ENCODE measurements around the gene ZFHX3. TPM values are rescaled to one million over a fixed set of nuclear protein-coding genes. Genes with fewer than 3 reads are reported as not detected.

ZFHX3 gene
- total and polyA plus RNA-seq, 3 donors from 2014 or later: 3.3 to 19.9 (median 15.7) TPM

GRCh38 chr16:72903176-72903575, 144.8 kb downstream of the ZFHX3 start:
- H3K27ac ChIP-seq: no peak overlapping the region
- 89 to 90% methylated on average over 6 of the region's 6 CpGs for WGBS, 2 donors

GRCh38 chr16:72902206-72902605, 145.7 kb downstream of the ZFHX3 start:
- DNase-seq: no peak
- no peak overlapping the region for H3K27ac ChIP-seq
- no peak overlapping the region for H3K4me3 ChIP-seq
- intact Hi-C loops (cut with DNase I; ENCODE audit: low total_unique reads): no loop called here
- no peaks in the 10 kb centered on the region for H3K9me3 ChIP-seq
- H3K27me3 ChIP-seq: no peaks in the 10 kb centered on the region
- no peak for TF ChIP-seq CTCF (IDR thresholded peaks at IDR 0.05)
- TF ChIP-seq POLR2A (IDR thresholded peaks at IDR 0.05): no peak
- WGBS, 2 donors: 87 to 88% methylated on average over 7 of the region's 7 CpGs
- peaks cover 3% of the 10 kb centered on the region for H3K4me1 ChIP-seq
- H3K36me3 ChIP-seq (ENCODE audit: low read depth, missing control alignments): no peaks in the 10 kb centered on the region

More at GRCh38 chr16:72903176-72903575, 144.8 kb downstream of the ZFHX3 start:
- H3K9me3 ChIP-seq: no peaks in the 10 kb centered on the region
- DNase-seq: no peak
- no peaks in the 10 kb centered on the region for H3K36me3 ChIP-seq (ENCODE audit: low read depth, missing control alignments)
- no peaks in the 10 kb centered on the region for H3K27me3 ChIP-seq
- H3K4me3 ChIP-seq: no peak overlapping the region
- peaks cover 3% of the 10 kb centered on the region for H3K4me1 ChIP-seq
- intact Hi-C loops (cut with DNase I; ENCODE audit: low total_unique reads): no loop called here
- no peak for TF ChIP-seq POLR2A (IDR thresholded peaks at IDR 0.05)
- no peak for TF ChIP-seq CTCF (IDR thresholded peaks at IDR 0.05)

GRCh38 chr16:72901000-72901627, 146.8 kb downstream of the ZFHX3 start:
- TF ChIP-seq POLR2A (IDR thresholded peaks at IDR 0.05) (no peak), CTCF (IDR thresholded peaks at IDR 0.05) (no peak)
- no peaks in the 10 kb centered on the region for H3K27me3 ChIP-seq
- no peak overlapping the region for H3K27ac ChIP-seq
- no peaks in the 10 kb centered on the region for H3K9me3 ChIP-seq
- intact Hi-C loops (cut with DNase I; ENCODE audit: low total_unique reads): no loop called here
- no peaks in the 10 kb centered on the region for H3K36me3 ChIP-seq (ENCODE audit: low read depth, missing control alignments)
- H3K4me3 ChIP-seq: no peak overlapping the region
- H3K4me1 ChIP-seq: peaks cover 3% of the 10 kb centered on the region
- no peak for DNase-seq
- WGBS, 2 donors: 85 to 88% methylated on average over 14 of the region's 14 CpGs

GRCh38 chr16:72898216-72898825, 149.6 kb downstream of the ZFHX3 start:
- no peak for DNase-seq
- Histone ChIP-seq H3K4me1 (peaks cover 8% of the 10 kb centered on the region), H3K27me3 (no peaks in the 10 kb centered on the region), H3K9me3 (no peaks in the 10 kb centered on the region), H3K36me3 (ENCODE audit: low read depth, missing control alignments) (no peaks in the 10 kb centered on the region), H3K27ac (no peak overlapping the region), H3K4me3 (no peak overlapping the region)
- WGBS, 2 donors: 66 to 67% methylated on average over 8 of the region's 8 CpGs
- intact Hi-C loops (cut with DNase I; ENCODE audit: low total_unique reads): no loop called here
- no peak for TF ChIP-seq CTCF (IDR thresholded peaks at IDR 0.05)
- TF ChIP-seq POLR2A (IDR thresholded peaks at IDR 0.05): no peak

GRCh38 chr16:72897707-72898106, 150.2 kb downstream of the ZFHX3 start:
- no peak for DNase-seq
- H3K4me1 ChIP-seq: peaks cover 8% of the 10 kb centered on the region
- no peak overlapping the region for H3K27ac ChIP-seq
- H3K9me3 ChIP-seq: no peaks in the 10 kb centered on the region
- whole genome bisulfite sequencing, 2 donors: 90 to 92% methylated on average over 6 of the region's 6 CpGs
- TF ChIP-seq POLR2A (IDR thresholded peaks at IDR 0.05): no peak
- TF ChIP-seq CTCF (IDR thresholded peaks at IDR 0.05): no peak
- no peaks in the 10 kb centered on the region for H3K27me3 ChIP-seq
- H3K4me3 ChIP-seq: no peak overlapping the region
- no peaks in the 10 kb centered on the region for H3K36me3 ChIP-seq (ENCODE audit: low read depth, missing control alignments)
- intact Hi-C loops (cut with DNase I; ENCODE audit: low total_unique reads): no loop called here

Data from testis (tissue), 3 donors.